Measurements from ENCODE around the gene OTULINL.
A peak's percentile ranks its signal among the peaks of the same experiment; 100 is the strongest.
"Not testable (repeated sequence)": the region's sequence is repeated elsewhere in the genome, so short reads cannot be mapped to it uniquely, and the experiment has no call there.

OTULINL gene

DNA sequence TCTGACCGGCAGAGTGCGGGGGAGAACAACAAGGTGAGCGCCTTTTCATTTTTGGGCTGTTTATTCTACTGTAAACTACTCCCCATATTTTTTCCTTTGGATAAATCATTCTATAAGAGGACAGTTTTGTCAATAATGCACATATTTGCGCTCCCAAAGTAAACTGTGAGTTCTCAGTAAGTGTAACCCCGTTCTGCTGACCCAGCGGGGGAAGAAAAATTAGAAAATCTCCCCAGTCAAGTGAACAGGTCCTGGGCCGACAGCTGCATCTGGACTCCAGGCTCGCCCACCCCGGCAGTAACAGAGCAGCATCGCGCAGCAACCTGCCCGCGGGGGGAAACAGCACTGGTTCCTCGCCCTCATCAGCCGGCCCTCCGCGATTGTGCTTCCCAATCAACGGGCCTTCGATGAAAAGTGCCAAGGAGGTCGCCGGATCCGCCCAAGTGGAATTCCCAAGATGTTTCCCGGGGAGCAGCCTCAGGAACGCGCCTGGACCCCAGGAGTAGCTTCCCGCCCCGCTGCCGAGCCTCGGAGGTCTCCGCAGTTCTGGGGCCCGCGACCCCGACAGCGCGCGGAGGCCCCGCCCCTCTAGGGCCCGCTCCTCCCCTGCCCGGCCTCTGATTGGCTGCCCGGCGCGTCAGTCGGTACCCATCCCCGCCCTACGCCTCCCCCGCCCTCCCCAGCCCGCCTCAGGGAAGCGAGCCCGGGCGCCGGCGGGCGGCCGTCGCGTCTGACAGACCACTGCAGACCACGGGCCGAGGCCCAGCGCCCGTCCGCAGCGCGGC lies at the start of gene OTULINL:
OTULINL (plus strand) TSS at position 687 of the 785 bp plus-strand sequence. CDS start 103 bp downstream, outside the sequence.
- peak; percentile 47 for DNase-seq

DNA sequence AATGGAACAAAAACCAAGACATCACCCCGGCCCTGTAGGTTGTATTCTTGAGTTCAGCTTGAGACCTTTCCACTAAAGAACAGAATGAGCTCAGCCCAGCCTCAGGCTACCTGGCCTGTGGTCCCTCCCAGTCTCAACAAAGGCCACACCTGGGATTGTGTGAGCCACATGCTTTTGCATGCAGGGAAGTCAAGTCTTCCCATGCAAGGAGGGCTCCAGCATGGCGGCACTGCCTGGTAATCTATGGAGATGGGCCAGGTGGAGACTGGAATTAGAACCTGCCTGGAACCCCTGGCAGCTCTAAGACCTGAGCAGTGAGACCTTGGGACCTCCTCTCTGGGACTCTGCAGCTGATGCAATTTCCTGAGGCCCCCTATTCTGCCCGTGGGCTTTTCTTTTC lies 49.4 kb upstream of the OTULINL start:
- no peak for DNase-seq

GRCh38 chr5:14534773-14535172 lies 46.8 kb upstream of the OTULINL start:
- no peak for DNase-seq

GRCh38 chr5:14545308-14545707 lies 36.3 kb upstream of the OTULINL start:
- DNase-seq, result no peak

- DNase-seq, result no peak
Measured at GRCh38 chr5:14545862-14546261, 35.7 kb upstream of the OTULINL start.

- no peak for DNase-seq
Measured at GRCh38 chr5:14547666-14548065, 33.9 kb upstream of the OTULINL start.

GRCh38 chr5:14551211-14551610 lies 30.4 kb upstream of the OTULINL start:
- no peak for DNase-seq

GRCh38 chr5:14552017-14552416 lies 29.6 kb upstream of the OTULINL start:
- DNase-seq, result no peak

GRCh38 chr5:14554288-14554687 lies 27.3 kb upstream of the OTULINL start:
- not testable (repeated sequence) for DNase-seq

GRCh38 chr5:14556015-14556414 lies 25.6 kb upstream of the OTULINL start:
- no peak for DNase-seq

GRCh38 chr5:14557203-14557770 lies 24.3 kb upstream of the OTULINL start:
- no peak for DNase-seq

GRCh38 chr5:14557791-14558415 lies 23.7 kb upstream of the OTULINL start:
- DNase-seq, result no peak

DNA sequence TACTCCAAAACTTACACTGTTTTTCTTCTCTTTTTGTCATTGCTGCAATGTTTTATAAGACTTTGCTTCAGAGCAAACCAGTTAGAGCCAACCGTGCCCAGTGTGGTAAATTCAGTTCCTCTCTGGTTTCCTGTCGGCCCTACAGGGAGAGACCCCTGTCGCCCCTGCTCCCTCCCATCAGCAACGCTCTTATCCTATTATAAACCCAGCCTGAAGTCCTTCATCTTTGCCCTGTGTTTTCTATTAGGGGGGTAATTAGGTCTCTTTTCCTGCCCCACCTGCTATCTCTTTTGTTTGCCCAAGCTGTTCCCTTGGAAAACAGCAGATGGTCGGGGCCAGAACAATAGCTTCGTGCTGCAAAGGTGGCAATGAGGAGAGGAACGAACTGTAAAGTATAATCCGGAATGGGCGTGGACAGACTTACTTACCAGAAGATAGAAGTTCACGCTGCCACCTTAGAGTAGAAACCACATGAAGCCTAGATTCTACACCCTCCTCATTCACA lies 21.4 kb upstream of the OTULINL start:
- DNase-seq, result peak; percentile 98

DNA sequence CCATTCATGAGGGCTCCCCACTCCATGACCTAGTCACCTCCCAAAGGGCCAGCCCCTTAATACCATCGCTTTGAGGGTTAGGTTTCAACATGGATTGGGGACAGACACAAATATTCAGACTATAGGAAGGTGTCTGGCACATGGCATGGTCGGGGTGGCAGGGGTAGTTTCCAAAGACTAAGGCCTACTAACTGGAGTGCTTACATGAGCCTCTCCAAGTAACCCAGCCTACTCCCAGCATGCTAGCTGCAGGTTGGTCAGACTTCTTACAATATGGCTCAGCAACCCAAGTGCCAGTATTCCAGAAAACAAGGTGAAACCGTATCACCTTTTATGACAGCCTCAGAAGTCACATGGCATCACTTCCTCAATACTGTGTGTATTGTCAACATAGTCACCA lies 19.9 kb upstream of the OTULINL start:
- no peak for DNase-seq

DNA sequence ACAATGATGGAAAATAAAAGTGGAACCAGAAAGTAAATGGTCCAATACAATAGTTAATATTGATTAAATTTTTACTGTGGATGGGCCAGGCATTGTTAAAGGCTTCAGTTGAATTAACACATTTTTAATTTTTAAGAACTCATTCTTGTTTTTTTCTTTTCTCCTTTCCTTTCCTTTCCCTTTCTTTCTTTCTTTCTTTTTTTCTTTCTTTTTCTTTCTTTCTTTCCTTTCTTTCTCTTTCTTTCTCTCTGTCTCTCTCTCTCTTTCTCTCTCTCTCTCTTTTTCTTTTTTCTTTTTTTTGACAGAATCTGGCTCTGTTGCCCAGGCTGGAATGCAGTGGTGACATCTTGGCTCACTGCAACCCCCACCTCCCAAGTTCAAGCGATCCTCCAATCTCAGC lies 13.3 kb upstream of the OTULINL start:
- DNase-seq, result no peak

GRCh38 chr5:14569948-14570691 lies 11.5 kb upstream of the OTULINL start:
- no peak for DNase-seq

- DNase-seq, result no peak
Measured at GRCh38 chr5:14571901-14572300, 9.7 kb upstream of the OTULINL start.

- no peak for DNase-seq
Measured at GRCh38 chr5:14572385-14572784, 9.2 kb upstream of the OTULINL start.

DNA sequence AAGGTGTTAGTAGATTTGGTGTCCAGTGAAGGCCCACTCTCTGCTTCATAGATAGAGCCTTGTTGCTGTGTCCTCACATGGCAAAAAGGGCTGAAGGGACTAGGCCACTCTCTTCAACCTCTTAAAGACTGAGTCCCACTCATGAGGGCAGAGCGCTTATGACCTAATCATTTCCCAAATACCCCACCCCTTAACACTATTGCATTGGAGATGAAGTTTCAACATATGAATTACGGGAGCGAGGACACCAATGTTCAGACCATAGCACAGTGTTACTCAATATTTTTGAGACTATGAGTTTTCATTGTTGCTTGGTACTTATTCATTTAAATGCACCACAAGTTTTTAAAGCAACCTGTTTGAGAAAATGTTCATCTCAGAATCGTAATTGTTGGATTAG lies 8.8 kb upstream of the OTULINL start:
- no peak for DNase-seq

DNA sequence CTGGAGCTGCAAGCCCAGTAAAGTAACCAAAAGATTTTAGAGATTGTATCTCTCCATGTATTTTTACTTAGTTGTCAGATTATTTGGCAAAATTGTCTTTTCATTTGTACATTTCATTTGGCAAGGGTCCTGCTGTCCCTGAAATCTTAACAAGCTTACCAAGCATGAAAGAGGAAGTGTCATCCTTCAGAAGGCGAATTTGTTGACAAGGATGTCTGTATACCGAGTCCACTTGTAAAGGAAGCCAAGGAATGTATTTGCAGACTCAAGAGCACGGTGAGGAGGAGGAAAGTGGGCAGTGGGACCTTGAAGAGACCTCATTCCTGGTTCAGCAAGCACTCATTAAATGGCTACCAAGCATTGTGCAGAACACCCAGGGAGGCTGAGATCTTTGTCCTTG lies 7.5 kb upstream of the OTULINL start:
- DNase-seq, result no peak

DNA sequence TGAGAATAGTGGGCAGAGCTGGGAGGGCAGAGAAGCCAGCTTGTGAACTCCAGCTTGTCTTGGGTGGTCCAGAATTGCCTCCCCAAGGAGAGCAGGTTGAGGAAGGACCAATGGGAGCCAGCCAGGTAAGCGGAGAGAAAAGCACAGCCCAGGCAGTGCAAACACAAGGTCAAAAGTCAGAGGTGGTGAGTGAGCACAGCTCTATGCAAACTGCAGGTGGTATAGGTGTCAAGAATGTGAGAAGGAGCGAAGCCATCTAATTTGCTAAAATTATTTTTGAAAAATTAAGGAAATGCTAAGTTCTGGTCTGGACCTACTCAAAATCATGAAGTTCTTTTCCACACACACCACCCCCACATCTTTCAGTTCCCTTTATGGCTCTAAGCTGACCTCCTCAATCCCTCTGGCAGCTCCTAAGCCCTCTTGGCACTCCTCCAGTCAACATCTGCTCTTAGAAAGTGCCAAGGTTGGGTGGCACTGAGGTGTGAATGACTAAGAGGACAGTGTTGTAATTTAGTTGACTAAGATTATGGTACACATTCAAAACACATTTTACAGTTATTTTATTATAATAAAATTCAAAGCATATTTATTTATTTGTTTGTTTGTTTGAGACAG lies 6.6 kb upstream of the OTULINL start:
- DNase-seq, result no peak

GRCh38 chr5:14576206-14576605 lies 5.4 kb upstream of the OTULINL start:
- DNase-seq, result no peak
